Testis (tissue), 3 donors: Measurements from ENCODE around the gene CEP104. TPM values are rescaled to one million over a fixed set of nuclear protein-coding genes. Genes with fewer than 3 reads are reported as not detected.

ENCODE experiments used
- DNase-seq: peaks from one replicate; pipeline ENCODE4 v3.0.0-alpha.2; 2019
- H3K27ac ChIP-seq, 2 donors: fragments of 200-600 bp; sonication (generic); one replicate each; pipeline ENCODE4 v1.5.1; 2019
- H3K27me3 ChIP-seq: fragments of 200-600 bp; sonication (generic); one replicate; pipeline ENCODE4 v1.5.1; 2019
- H3K36me3 ChIP-seq: fragments of 200-600 bp; sonication (generic); one replicate; pipeline ENCODE4 v1.5.1; 2017; ENCODE audit warnings: low read depth; ENCODE audit errors: missing control alignments
- H3K4me1 ChIP-seq: fragments of 200-600 bp; sonication (generic); one replicate; pipeline ENCODE4 v1.5.1; 2019
- H3K4me3 ChIP-seq, 2 donors: fragments of 200-600 bp; sonication (generic); one replicate each; pipeline ENCODE4 v1.5.1; 2017 to 2019
- H3K9me3 ChIP-seq: fragments of 200-600 bp; sonication (generic); one replicate; pipeline ENCODE4 v1.5.1; 2017
- POLR2A ChIP-seq: fragments of 450-650 bp; IDR thresholded peaks from one replicate; pipeline ENCODE4 v1.6.1; 2017; ENCODE audit warnings: antibody characterized with exemption, mild to moderate bottlenecking, moderate library complexity
- WGBS, 2 donors: methylation state at CpG; one replicate each; pipeline ENCODE4 v1.1.5; 2018; 5-methylcytosine and 5-hydroxymethylcytosine counted together
- intact Hi-C: fragments of 100-400 bp; cut with DNase I; formaldehyde crosslinking; loops from one replicate; pipeline ENCODE4 v1.15.1; 2023; ENCODE audit warnings: low total_unique reads
- polyA plus RNA-seq: library from polyadenylated mRNA; stranded (reverse); fragments of 350-450 nt; fragmentation: Illumina TruSeq; extraction: RNeasy Lipid Tissue Mini Kit (QIAGEN cat#74804); gene quantifications from one replicate; pipeline ENCODE4 v1.2.3, GENCODE V29; 2014; ENCODE audit warnings: low read depth, low replicate concordance; ENCODE audit not compliant: insufficient read depth
- total RNA-seq, 2 donors: library from RNA; depleted of rRNA; stranded (reverse); fragments of >200 nt; gene quantifications; one replicate each; pipeline ENCODE4 v1.2.3, GENCODE V29; 2016
- TF ChIP-seq, protein P1 (sequence below), 3 experiments: fragments of 450-650 bp in 2 of 3; fragments of 200-600 bp in 1 of 3; sonication (generic) in 1 of 3; IDR thresholded peaks; one replicate each; pipeline ENCODE4 v1.5.1; 2016 to 2019; ENCODE audit warnings: antibody characterized with exemption in 3 of 3, mild to moderate bottlenecking in 2 of 3, moderate library complexity in 1 of 3

CEP104 gene
- total and polyA plus RNA-seq, 3 donors from 2014 or later, result 41.5 to 80.4 (median 55.1) TPM

DNA sequence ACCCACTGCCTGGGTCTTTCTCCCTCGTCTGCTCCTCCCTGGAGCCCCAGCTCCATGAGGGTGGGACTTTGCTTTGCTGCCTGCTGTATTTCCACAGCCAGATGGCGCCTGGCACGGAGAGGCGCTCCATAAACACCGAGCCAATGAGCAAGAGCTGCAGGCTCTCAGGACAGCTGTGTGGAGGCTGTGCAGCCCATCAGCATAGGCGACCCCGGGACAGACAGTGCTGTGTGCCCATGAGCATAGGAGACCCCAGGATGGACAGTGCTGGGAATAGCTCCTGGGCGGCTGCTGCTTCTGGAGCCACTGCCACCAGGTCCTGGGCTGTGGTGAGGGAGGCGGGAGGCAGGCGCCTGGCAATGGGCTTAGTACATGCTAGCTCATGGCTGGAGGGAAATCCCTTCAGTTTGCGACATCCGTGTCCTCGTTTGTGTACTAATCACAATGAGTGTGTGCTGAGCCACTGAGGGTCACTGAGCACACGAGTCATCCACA, 29.2 kb downstream of the CEP104 start:
- H3K4me1 ChIP-seq, result no peaks in the 10 kb centered on the region
- intact Hi-C loops, result no loop called here
- no peaks in the 10 kb centered on the region for H3K27me3 ChIP-seq
- WGBS, 2 donors, result 82 to 89% methylated on average over 9 to 14 of the region's 14 CpGs
- no peaks in the 10 kb centered on the region for H3K36me3 ChIP-seq
- DNase-seq, result no peak
- H3K9me3 ChIP-seq, result no peaks in the 10 kb centered on the region
- TF ChIP-seq, protein P1, sequence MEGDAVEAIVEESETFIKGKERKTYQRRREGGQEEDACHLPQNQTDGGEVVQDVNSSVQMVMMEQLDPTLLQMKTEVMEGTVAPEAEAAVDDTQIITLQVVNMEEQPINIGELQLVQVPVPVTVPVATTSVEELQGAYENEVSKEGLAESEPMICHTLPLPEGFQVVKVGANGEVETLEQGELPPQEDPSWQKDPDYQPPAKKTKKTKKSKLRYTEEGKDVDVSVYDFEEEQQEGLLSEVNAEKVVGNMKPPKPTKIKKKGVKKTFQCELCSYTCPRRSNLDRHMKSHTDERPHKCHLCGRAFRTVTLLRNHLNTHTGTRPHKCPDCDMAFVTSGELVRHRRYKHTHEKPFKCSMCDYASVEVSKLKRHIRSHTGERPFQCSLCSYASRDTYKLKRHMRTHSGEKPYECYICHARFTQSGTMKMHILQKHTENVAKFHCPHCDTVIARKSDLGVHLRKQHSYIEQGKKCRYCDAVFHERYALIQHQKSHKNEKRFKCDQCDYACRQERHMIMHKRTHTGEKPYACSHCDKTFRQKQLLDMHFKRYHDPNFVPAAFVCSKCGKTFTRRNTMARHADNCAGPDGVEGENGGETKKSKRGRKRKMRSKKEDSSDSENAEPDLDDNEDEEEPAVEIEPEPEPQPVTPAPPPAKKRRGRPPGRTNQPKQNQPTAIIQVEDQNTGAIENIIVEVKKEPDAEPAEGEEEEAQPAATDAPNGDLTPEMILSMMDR (IDR thresholded peaks at IDR 0.05), result no peak
- no peak for TF ChIP-seq POLR2A
- H3K27ac ChIP-seq, result no peak overlapping the region
- H3K4me3 ChIP-seq, result no peak overlapping the region

DNA sequence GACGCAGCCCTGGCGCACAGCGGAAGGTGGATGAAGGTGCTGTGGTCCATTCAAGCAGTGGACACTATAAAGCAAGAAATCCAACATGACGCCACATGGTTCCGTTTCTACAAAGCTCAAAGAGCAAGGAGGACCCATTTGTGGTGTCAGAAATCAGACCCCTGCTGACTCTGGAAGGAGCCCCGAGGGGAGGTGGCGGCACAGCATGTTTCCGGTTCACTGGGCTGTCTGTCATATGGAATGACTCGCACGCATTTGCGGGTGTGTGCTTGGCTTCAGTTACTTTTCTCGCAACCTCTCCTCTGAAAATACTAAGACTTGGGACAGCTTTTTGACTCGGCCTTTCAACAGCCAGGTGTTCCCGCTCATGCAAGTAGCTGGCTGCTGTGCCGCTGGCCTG, 31.7 kb downstream of the CEP104 start:
- Histone ChIP-seq H3K9me3 (no peaks in the 10 kb centered on the region), H3K36me3 (no peaks in the 10 kb centered on the region), H3K27me3 (no peaks in the 10 kb centered on the region), H3K27ac (no peak overlapping the region), H3K4me1 (no peaks in the 10 kb centered on the region), H3K4me3 (no peak overlapping the region)
- intact Hi-C loops, result no loop called here
- TF ChIP-seq, protein P1 (IDR thresholded peaks at IDR 0.05), result no peak
- no peak for TF ChIP-seq POLR2A
- DNase-seq, result no peak
- WGBS, 2 donors, result 87% methylated on average over 15 of the region's 15 CpGs

DNA sequence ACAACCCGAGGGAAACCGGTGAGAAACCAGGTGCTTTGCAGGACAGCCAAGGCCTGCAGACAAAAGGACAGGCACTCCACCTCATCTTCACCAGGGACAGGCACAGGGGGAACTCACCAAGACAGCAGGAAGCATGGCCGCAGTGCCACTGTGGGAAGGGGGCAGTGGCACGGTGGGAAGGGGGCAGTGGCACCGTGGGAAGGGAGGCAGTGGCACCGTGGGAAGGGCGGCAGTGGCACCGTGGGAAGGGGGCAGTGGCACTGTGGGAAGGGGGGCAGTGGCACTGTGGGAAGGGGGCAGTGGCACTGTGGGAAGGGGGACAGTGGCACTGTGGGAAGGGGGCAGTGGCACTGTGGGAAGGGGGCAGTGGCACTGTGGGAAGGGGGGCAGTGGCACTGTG, 32.4 kb downstream of the CEP104 start:
- intact Hi-C loops, result no loop called here
- H3K9me3 ChIP-seq, result no peaks in the 10 kb centered on the region
- H3K27me3 ChIP-seq, result no peaks in the 10 kb centered on the region
- H3K36me3 ChIP-seq, result no peaks in the 10 kb centered on the region
- TF ChIP-seq POLR2A, result no peak
- TF ChIP-seq, protein P1 (IDR thresholded peaks at IDR 0.05), result no peak
- H3K4me1 ChIP-seq, result no peaks in the 10 kb centered on the region
- no peak overlapping the region for H3K4me3 ChIP-seq
- WGBS, 2 donors, result 77 to 94% methylated on average over 7 to 8 of the region's 8 CpGs
- no peak for DNase-seq
- H3K27ac ChIP-seq, result no peak overlapping the region

DNA sequence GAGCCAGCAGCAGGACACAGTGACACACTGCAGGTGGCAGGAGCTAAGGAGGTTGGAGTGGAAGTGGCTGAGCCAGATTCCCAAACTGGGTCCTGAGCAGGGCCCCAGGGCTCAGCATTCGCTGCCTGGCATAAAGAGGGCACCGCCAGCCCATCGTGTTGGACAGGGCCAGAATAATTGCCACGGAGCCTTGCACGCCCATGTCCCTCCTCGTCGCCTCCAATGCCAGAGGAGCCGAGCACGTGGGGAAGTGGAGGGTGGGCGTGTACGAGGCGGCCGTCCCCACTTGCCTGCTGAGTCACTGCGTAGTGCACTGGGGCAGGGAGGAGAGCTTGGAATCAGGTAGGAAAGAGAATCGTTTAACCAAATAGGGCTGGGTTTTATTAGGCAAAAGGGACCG, 34.6 kb downstream of the CEP104 start:
- 87 to 90% methylated on average over 7 to 16 of the region's 16 CpGs for WGBS, 2 donors
- H3K4me1 ChIP-seq, result no peaks in the 10 kb centered on the region
- intact Hi-C loops, result no loop called here
- no peak overlapping the region for H3K4me3 ChIP-seq
- H3K36me3 ChIP-seq, result no peaks in the 10 kb centered on the region
- no peaks in the 10 kb centered on the region for H3K9me3 ChIP-seq
- no peak overlapping the region for H3K27ac ChIP-seq
- TF ChIP-seq, protein P1 (IDR thresholded peaks at IDR 0.05), result no peak
- no peak for TF ChIP-seq POLR2A
- no peaks in the 10 kb centered on the region for H3K27me3 ChIP-seq
- no peak for DNase-seq

DNA sequence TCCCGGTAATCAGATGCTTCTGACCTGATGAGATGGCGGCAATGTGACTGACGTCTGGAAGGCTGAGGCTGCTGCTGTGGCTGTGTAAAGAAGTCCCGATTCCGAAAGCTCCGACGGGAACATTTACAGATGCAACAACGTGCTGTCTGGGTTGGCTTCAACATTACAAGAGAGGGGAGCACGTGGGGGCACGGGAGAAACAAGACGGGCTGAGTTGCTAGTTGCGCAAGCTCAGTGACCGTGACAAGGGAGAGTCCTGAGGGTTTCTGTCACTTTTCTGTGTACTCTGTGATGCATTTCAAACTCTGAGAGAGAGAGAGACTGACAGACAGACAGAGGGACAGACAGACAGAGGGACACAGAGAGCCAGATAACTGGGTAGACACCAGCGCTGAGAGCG, 35.1 kb downstream of the CEP104 start:
- Histone ChIP-seq H3K9me3 (no peaks in the 10 kb centered on the region), H3K27ac (no peak overlapping the region), H3K4me3 (no peak overlapping the region), H3K36me3 (no peaks in the 10 kb centered on the region), H3K27me3 (no peaks in the 10 kb centered on the region), H3K4me1 (no peaks in the 10 kb centered on the region)
- intact Hi-C loops, result no loop called here
- DNase-seq, result no peak
- 89 to 92% methylated on average over 15 of the region's 15 CpGs for WGBS, 2 donors
- TF ChIP-seq POLR2A, result no peak
- TF ChIP-seq, protein P1 (IDR thresholded peaks at IDR 0.05), result no peak
